CD4-positive, alpha-beta T cell treated with Interleukin-4 for 4 hours (primary cell): ENCODE data around the gene PPFIBP2.
A peak's percentile ranks its signal among the peaks of the same experiment; 100 is the strongest.

ENCODE experiments used
- DNase-seq: peaks from one replicate; pipeline ENCODE4 v3.0.0-alpha.2; 2020

Gene PPFIBP2

DNA sequence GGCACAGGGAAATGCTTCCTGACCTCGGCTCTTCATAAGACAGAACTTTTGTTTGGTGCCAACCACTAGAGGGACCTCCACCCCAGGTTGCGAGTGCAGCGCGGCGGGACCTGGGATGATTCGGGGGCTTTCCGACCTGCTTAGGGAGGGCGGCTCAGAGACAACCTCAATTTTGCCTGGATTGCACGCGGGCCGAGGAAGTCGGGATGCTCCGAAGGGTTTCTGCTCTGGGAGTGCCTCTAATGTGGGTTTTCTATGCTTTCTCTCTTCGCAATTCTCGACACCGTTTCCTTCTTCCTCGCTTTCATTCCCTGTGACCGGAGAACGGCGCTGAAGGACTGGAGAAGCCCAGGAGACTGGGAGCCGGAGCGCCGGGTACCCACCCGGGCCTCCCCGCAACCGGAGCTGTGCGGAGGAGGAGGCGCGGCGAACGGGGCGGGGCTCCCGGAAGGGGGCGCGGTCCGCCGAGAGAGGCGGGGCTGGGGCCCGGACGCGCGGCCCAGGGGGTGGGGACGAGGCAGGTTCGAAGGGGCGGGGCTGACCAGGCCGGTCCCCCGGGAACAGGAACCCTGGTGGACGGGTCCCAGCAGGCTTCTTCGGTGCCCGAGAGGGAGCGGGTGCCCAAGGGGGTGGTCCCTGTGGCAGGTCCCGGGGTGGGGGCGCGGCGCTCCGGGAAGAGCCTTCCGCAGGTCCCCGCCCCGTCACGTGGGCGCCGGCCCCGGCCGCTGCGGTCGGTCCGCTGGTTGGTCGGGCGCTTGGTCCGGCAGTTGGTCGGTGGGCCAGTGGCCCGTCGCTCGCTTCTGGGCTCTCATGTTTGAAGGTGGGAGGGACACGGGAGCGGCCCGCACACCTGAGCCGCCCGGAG, at the start of gene PPFIBP2:
PPFIBP2 (plus strand) TSS at position 766 of the 865 bp plus-strand sequence. CDS start 35,477 bp downstream, outside the sequence.
- peak; percentile 69 for DNase-seq

DNA sequence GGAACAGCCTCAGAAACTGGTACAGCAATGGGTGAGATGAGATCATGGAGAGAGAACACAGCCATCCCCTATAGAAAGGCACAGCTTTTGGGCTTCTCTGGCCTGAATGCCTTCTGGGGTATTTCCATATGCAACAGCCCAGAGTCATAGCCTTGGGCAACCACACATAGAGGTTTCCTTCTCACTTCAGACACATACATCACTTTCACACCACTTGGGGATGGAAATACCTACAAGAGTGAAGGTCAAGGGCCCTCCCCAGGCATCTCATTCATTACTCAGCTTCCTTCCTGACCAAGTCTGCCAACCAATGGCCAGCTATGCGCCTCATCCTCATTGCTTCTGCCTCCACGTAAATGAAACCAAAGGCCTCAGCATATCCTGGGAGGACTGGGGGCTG, 46.1 kb upstream of the PPFIBP2 start:
- DNase-seq, result no peak

DNA sequence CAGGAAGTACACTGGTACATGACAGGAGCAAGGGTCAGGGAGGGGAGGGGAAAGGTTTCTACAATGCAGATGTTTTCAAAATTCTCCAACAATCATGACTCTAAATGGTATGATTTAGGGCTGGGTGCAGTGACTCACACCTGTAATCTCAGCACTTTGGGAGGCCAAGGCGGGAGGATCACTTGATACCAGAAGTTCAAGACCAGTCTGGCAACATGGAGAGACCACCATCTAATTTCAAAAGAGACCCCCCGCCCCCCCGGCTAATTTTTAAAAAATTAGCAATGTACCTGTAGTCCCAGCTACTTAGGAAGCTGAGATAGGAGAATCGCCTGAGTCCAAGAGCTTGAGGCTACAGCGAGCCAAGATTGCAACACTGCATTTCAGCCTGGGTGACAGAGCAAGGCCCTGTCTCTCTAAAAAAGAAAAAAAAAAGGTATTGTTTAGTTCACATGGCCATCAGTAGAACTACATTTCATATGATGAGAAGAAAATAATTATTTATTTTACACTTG, 44.4 kb upstream of the PPFIBP2 start:
- no peak for DNase-seq

DNA sequence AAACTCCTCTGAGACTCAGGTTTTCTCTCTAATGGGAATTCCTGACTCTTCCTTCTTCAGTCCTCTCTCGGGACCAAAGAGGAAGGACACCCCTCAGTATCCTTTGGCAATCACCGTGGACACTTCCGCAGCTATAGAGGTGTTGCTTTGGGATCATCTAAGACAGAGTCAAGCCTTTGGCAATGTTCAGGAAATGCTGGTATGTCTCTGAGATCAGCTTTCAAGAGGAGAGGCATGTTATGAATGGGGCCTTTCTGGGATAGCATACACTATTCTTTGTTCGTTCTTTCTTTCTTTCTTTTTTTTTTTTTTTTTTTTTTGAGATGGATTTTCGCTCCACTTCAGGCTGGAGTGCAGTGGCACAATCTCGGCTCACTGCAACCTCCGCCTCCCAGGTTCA, 42.7 kb upstream of the PPFIBP2 start:
- no peak for DNase-seq

DNA sequence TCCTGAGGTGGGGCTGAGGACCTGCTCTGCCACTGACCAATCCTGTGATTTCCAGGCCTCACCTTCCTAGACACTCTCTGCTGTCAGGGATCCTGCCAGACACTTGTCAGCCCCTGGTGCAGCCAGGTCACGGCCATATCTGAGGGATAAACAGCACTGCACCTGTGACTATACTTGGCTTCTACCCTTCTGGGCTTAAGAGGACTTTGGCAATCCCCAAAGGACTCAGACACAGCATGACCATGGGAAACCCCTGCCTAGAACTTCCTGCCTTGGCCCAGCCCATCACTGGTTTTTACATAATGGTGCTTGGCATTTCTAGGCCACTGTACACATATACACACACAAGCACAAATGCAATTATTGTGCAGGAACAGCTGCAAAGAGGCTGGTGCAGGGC, 40.1 kb upstream of the PPFIBP2 start:
- DNase-seq, result no peak

DNA sequence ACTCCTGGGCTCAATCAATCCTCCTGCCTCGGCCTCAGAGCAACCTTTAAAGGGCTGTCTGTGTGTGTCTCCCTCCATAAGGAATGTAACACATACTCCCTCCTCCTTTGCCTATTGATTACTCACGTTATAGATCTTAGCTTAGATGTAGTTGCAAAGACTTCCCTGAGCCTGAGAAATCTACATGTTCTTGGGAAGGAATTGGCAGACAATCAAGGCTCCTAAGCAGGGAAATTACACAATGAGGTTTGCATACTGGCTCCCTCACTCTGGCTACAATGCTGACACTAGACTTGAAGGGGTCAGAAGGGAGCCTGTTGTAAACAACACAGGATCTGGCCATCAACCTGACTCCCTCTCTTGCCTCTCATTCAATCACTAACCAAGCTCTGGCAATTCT, 33.7 kb upstream of the PPFIBP2 start:
- no peak for DNase-seq

DNA sequence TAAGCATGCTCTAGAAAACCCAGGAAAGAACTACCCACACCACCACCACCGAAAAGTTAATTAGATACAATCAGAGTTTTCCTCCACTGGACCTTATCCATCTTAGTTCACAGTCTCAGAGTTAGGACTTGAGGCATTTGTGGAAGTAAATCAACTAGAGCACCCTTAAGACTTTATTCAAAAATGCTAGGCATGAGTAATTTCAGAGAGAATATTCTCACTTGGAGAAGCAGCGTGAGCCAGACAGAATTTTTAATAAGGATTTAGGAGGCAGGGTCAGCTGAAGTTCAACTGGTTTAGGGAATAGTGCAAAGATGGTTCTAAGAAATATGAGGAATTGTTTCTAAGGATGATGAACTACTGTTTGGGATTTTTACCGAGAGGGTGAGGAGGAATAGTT, 29.7 kb upstream of the PPFIBP2 start:
- DNase-seq, result no peak

DNA sequence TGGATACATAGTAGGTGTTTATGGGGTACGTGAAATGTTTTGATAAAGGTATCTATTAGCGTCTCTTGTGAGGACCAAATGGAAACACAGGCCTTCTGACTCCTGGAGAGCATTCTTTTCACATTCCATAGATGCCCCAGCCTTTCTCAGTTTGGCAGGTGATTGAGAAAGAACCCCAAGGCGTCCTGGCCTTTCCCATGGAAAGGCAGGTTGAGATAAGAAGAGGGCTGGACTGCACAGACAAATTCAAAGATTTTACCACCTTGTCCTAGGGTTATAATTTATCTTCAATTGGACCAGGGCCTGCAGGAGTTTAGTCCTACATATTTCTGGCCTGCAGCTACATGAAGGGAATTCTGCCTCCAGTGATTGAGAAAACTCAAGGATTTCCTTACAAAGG, 29.2 kb upstream of the PPFIBP2 start:
- DNase-seq, result no peak

DNA sequence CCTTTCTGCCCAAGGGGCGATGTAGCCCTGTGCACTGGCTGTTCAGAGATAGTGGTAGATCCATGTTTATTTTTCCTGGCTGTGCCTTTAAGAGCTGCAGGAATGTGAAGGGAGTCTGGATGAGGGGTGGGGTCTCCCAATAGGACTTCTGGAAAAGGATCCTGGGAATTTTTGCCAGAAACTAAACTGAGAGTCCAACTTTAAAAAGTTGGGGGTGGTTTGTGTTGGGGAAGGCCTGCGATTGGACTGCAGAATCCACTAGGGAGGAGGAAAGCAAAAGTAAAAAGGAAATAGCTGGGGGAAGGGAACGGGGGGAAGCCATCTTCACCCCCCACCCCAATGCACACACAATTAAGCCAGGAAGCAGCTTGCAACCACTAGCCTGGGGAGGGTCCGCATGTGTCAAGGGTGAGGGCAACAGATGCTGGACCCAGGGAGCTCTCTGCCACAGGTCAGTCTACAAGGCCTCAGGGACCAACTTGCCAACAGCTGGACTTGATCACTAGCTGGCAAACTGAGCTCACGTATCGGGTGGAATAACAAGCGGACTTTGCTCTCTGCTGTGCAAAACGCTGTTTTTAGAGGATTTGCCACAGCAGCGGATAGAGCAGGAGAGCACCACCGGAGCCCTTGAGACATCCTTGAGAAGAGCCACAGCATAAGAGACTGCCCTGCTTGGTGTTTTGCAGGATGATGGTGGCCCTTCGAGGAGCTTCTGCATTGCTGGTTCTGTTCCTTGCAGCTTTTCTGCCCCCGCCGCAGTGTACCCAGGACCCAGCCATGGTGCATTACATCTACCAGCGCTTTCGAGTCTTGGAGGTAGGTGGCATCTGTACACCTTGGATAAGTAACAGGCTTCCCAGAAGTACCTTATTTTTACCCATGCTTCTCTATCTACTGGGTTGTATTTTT, 28.4 kb upstream of the PPFIBP2 start, which contains the start of gene OLFML1:
OLFML1 (plus strand) TSS at position 321 of the 912 bp plus-strand sequence; CDS start at position 691, 370 bp downstream.
- DNase-seq, result no peak

DNA sequence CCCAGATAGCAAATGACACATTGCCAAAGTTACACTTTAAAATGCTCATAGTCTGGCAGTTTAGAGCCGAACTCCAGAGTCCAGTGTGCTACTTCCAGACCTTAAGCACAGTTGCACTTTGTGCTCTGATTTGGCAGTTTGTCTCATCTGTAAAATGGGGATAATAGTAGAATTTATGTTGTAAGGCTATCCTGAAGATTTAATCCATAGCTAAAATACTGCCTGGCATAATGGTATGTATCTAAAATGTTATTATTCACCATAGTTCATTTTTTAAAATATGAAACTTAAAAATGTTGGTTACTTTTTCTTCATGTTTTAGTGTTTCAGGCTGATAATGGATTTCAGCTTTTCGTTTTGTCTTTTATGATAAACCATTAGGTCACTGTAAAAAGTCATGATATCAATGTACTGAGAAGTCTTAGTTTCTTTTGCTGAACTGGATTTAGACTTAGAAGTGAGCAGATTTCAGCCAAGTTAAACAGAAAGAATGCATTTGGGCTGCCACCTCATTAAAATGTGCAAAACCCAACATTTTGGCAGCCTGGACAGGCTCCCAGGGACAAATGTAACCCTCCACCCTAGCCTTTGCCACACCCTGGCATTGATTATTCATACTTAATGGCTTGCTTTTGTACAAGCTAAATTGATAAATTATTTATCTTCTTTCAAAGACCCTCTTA, 27.6 kb upstream of the PPFIBP2 start:
- no peak for DNase-seq

DNA sequence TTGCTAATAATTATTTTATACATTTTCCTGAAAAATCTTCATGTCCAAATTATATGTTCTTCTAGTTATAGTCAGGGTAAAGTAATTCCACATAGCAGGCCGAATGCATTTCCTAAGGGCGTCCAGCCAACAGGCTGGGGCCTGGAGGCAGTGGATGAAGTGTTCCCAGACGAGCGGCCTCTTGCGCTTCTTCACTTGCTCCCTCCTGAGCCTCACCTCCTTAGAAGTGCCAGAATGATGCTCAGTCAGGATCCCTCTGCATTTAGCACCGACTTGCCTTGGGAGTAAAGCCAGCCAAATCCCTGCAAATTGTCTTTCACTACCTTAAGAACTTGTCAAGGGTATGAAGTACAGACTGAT, 27.0 kb upstream of the PPFIBP2 start:
- no peak for DNase-seq

DNA sequence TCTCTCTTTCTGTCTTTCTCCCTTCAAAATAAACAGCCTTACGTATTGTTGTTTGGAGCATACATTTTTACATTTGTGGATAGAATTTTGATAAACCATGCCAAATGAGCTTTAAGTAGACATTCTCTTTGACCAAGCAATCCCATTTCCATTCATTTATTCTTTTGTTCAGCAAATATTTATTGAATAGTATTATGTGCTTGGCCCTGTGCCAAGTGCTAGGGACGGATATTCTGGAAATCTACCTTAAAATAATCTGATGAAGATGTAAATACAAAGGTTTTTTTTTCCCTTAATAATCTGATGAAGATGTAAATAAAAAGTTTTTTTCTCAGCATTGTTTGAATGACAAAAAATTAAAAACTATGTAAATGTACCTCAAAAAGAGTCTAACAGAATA, 26.4 kb upstream of the PPFIBP2 start:
- DNase-seq, result no peak

DNA sequence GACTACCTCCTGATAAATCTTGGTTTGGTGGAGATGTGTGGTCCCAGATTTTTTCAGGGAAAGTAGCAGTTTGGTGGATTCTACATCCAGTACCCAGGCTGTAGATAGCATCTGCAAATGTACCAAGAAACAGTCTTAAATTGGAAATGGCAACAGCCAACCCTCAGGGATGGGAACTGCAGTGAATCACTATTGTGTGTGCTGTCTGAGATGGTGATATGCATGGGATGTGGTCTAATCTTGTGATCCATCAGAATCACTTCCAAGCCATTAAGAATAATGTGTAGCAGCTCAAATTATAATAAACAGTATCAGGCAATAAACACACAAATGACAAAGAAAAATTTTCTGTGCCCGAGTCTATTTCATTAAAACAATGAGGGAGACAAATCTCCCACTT, 25.1 kb upstream of the PPFIBP2 start:
- DNase-seq, result no peak

DNA sequence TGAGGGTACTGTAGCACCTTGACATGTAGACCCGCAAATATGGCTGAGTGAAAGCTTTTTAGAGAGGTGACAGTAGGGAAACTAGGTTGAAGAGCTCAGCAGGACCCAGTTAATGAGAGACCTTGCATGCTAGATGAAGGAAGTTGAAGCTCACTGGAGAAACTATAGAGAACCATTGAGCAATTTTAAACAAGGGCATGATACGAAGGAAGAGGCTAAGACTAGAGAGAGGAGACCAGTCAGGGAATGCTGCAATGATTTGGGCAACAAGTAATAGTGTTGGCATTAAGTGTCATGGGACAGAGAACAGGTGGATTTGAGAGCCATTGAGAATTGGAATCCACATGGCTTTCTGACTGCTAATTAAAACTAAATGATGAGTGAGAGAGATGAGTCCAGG, 24.4 kb upstream of the PPFIBP2 start:
- DNase-seq, result no peak

DNA sequence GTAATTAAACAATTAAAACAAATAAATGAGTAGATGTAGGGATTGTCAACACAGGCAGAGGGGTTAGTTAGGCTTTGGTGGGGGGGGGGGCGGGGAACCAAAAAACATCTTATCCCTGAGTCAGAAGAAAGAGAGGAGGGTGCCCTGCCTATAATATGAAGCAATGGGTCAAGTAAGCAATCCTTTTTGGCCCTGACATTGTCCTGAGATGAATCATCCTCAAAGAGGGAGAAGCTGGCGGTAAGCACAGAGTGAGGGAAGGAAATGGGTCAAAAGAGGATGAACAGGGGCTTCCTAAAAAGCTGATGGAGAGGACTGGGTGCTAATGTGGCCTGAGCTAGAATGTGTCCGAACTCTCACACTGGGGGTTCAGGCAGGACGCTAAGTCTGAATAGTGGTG, 23.7 kb upstream of the PPFIBP2 start:
- no peak for DNase-seq

DNA sequence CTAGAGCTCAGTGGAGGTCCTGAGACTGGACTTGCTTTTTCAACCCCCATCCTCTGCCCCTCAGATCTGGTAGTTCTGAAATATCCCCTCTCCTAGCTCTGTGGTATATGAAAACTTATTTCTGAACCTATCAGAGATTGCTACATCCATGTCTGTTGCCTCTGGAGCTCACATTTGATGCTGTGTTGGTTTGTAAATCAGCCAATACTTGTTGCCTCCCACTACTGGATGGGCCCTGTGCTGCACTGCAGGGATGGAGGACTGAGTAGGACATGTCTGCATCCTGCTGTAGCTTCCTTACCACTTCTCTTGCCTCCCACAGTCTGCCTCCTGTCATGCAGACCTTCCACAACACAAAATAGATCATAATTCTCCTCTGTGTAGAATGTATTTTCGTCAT, 23.3 kb upstream of the PPFIBP2 start:
- no peak for DNase-seq

DNA sequence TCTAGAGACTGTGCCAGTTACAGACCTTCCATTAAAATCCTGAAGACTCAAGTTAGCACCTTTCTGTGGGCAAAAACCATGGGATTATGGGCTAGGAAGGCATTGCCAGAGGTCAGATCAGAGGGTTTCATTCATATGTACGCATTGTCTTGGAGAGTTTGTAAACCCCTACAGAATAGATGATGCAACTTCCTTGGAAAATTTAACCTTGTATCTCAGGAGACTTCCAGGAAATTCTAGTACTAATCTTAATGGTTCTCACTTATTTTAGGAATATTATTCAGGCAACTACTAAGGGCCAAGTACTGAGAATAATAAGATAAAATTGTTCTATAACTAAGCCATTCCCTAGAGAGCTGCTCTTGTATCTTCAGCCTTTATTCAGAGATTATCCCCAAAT, 21.5 kb upstream of the PPFIBP2 start:
- DNase-seq, result no peak

DNA sequence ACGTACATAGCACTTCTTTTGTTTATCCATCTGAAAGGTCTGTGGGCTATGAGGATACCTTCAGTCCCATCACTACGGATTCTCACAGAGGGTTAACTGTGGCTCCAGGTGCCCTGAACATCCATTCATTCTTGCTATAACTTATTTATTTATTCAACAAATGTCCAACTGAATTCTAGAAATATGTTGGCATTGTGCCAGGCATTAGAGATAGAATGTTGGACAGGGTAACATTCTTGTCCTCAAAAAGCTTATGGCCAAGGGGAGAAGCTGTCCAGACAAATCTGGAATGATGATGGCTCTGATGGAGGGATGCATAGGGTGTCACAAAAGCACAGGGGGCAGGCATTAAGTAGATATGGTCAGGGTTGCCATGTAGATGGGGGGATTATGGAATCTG, 20.1 kb upstream of the PPFIBP2 start:
- no peak for DNase-seq

DNA sequence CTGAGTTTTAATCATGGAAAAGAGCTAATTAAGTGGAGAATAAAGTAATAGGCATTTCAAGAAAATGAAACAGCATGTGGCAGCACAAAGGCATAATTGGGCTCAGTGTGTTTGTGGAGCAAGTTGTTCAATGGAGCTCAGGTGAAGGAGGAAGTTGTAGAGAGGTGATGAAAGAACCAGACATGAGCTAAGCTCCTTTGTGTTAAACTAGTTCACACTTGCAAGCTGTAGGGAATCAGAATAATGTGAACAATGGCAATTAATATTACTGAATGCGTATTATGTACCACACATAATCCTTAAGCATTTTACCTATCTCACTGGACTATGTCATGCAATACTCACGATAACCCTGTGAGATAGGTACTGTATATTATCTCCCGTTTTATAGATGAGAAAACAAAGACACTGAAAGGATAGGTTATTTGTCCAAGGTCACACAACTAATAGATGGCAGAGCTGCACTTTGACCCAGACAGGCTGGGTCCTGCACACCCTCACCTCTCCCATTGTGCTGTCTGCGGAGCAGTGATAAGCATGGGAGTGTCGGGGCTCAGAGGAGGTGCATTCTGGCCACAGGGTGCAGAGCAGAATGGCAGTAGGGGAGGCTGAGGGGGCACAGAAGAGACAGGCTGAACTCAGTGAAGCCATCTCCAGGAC, 19.6 kb upstream of the PPFIBP2 start:
- DNase-seq, result no peak

DNA sequence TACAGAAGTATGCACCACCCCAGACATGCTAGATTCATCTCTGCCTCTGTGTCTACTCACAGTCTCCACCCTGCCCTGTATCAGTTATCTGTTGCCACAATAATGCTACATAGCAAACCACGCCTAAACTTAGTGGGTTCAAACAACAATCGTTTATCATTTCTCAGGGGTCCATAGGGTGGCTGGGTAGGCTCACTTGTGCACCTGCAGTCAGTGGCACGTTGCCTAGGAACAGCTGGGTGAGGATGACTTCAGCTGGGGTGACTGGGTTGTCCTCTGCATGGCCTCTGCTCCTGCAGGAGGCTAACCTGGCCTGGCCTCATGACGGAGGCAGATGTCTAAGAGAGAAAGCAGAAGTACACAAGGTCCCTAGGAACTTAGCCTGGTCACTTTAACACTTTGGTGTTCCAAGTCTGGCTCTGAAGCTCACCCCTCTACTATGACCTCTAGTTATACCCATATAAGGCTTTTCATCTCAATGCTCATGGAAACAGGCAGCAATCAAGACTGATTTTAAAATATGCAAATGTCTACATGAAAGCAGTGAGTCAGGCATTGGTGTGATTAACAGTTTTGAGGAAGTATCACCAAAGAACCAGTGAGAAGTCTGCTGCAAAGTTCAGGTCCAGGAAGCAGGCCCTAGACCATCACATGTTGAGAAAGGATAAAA, 17.8 kb upstream of the PPFIBP2 start:
- DNase-seq, result no peak

DNA sequence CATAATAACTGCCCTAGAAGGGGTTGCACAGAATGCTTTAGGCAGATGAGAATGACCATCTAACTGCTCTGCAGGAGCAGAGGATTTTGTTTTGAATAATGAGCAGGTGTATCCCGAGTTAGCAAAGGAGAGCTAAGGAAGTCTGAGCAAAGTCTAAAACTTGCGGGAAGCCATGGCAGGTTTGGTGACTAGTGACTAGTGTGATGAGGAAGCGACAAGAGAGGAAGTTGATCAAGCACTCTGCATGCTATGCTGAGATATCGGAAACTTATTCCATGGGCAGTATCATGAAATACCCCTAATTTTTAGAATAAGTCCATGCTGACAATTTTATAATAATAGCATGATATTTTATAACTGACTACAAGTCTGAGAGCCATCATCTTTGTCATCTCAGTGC, 15.6 kb upstream of the PPFIBP2 start:
- DNase-seq, result no peak

DNA sequence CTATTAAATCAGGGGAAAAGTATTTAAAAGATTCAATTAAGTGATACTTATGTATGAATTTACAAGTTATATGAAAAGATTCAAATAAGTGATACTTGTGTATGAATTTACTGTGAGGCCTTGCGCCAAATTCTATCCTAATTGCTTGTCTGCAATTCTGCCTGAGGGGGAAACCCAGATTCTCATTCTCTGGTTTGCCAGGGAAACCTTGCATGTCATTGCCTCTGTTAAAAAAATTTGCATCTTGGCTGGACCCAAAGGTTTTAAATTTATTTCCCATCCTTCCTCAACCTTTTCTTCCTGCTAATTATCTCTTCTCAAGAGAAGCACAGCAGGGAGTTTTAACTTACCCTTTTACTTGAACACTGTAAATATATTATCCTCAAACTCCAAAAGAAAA, 14.7 kb upstream of the PPFIBP2 start:
- no peak for DNase-seq
